ENCODE measurements around the gene ZNF808.
"Not testable (repeated sequence)": the region's sequence is repeated elsewhere in the genome, so short reads cannot be mapped to it uniquely, and the experiment has no call there.

ZNF808 gene

GRCh38 chr19:52566121-52566520 is 38.7 kb downstream of the ZNF808 start:
- Histone ChIP-seq H3K79me1 (ENCODE audit: low read depth, low read length) (peaks cover 4% of the 10 kb centered on the region), H2BK12ac (ENCODE audit: low read length) (no peak overlapping the region), H2BK120ac (ENCODE audit: low read depth, low read length) (no peak overlapping the region), H2AK5ac (ENCODE audit: low read depth, low read length) (no peak overlapping the region), H3K9ac (ENCODE audit: low read depth, low read length, poor library complexity) (no peak overlapping the region), H3K36me3 (replicated peaks in 1 of 2; ENCODE audit: control insufficient read depth in 2 of 2, insufficient read depth in 2 of 2, low read length in 2 of 2) (peaks cover 3 to 27% of the 10 kb centered on the region in 2 donors), H2AFZ (ENCODE audit: low read length) (no peak overlapping the region), H4K91ac (ENCODE audit: low read depth, low read length, poor library complexity) (no peak overlapping the region), H3K18ac (ENCODE audit: low read length) (no peak overlapping the region), H3K4ac (ENCODE audit: low read length) (no peak overlapping the region), H2BK15ac (ENCODE audit: low read length) (no peak overlapping the region), H3K27me3 (ENCODE audit: control insufficient read depth in 3 of 3, insufficient read depth in 3 of 3, low read depth in 1 of 3, low read length in 3 of 3) (no peaks in the 10 kb centered on the region), H3K14ac (ENCODE audit: low read length) (no peak overlapping the region), H3K4me2 (ENCODE audit: insufficient read depth, low read length, poor library complexity, severe bottlenecking) (no peak overlapping the region), H2BK5ac (ENCODE audit: low read length) (no peak overlapping the region), H3K4me3 (ENCODE audit: low read length in 2 of 2) (no peak overlapping the region), H3K27ac (replicated peaks; ENCODE audit: low read length) (no peak overlapping the region), H3K9me3 (replicated peaks in 1 of 2; ENCODE audit: control insufficient read depth in 2 of 2, insufficient read depth in 1 of 2, low read depth in 1 of 2, low read length in 2 of 2) (peaks cover 0 to 33% of the 10 kb centered on the region in 2 donors), H3K23ac (ENCODE audit: low read depth, low read length, poor library complexity) (no peak overlapping the region), H4K8ac (ENCODE audit: low read depth, low read length) (no peak overlapping the region), H3K4me1 (ENCODE audit: control insufficient read depth in 2 of 2, insufficient read depth in 1 of 2, low read depth in 1 of 2, low read length in 2 of 2) (peaks cover 0 to 2% of the 10 kb centered on the region in 2 donors)
- WGBS, 2 donors (ENCODE audit: extremely low coverage in 2 of 2, insufficient read length in 2 of 2, insufficient replicate concordance in 1 of 2), result no CpG with 5 or more reads among the region's 6 CpGs
- no peak for DNase-seq (ENCODE audit: low spot score)

DNA sequence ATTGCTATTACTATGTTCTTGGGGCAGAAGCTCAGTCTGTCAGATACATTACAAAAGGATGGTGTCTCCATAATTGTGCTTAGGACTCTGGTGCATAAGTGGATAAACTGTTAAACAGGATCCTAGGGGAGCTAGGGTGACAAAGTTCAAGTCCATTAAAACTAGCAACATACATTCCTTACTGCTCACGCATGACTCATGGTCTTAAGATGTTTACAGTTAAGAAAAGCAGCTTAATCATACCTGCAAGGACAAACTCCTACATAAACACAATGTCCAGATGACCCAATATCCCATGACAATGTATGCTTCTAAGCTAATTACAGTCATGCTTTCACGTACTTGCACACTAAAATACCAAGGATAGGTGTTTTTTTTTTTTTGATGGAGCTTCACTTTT is 39.1 kb downstream of the ZNF808 start:
- Histone ChIP-seq H2BK12ac (ENCODE audit: low read length) (no peak overlapping the region), H3K9me3 (replicated peaks in 1 of 2; ENCODE audit: control insufficient read depth in 2 of 2, insufficient read depth in 1 of 2, low read depth in 1 of 2, low read length in 2 of 2) (peaks cover 0 to 31% of the 10 kb centered on the region in 2 donors), H3K27ac (replicated peaks; ENCODE audit: low read length) (no peak overlapping the region)

DNA sequence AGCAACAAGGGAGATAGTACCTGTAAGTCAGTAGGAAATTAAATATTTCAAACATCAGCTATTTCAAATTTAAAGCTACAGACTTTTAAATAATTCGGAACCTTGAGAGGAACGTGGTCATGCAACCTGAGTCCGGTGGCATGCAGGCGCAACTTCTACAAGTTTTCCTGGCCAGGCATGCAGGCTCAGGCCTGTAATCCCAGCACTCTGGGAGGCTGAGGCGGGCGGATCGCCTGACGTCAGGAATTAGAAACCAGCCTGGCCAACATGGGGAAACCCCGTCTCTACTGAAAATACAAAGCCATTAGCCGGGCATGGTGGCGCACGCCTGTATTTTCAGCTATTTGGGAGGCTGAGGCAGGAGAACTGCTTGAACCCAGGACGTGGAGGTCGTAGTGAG is 40.5 kb downstream of the ZNF808 start:
- Histone ChIP-seq H3K9ac (ENCODE audit: low read depth, low read length, poor library complexity) (no peak overlapping the region), H3K27me3 (ENCODE audit: control insufficient read depth in 3 of 3, insufficient read depth in 3 of 3, low read depth in 1 of 3, low read length in 3 of 3) (no peaks in the 10 kb centered on the region), H4K91ac (ENCODE audit: low read depth, low read length, poor library complexity) (no peak overlapping the region), H2BK15ac (ENCODE audit: low read length) (no peak overlapping the region), H3K4me1 (ENCODE audit: control insufficient read depth in 2 of 2, insufficient read depth in 1 of 2, low read depth in 1 of 2, low read length in 2 of 2) (peaks cover 0 to 2% of the 10 kb centered on the region in 2 donors), H3K79me1 (ENCODE audit: low read depth, low read length) (peaks cover 5% of the 10 kb centered on the region), H3K9me3 (replicated peaks in 1 of 2; ENCODE audit: control insufficient read depth in 2 of 2, insufficient read depth in 1 of 2, low read depth in 1 of 2, low read length in 2 of 2) (peaks cover 0 to 24% of the 10 kb centered on the region in 2 donors), H3K4ac (ENCODE audit: low read length) (no peak overlapping the region), H3K27ac (replicated peaks; ENCODE audit: low read length) (no peak overlapping the region), H3K14ac (ENCODE audit: low read length) (no peak overlapping the region), H2AK5ac (ENCODE audit: low read depth, low read length) (no peak overlapping the region), H4K8ac (ENCODE audit: low read depth, low read length) (no peak overlapping the region), H3K36me3 (replicated peaks in 1 of 2; ENCODE audit: control insufficient read depth in 2 of 2, insufficient read depth in 2 of 2, low read length in 2 of 2) (peaks cover 2 to 23% of the 10 kb centered on the region in 2 donors), H3K4me3 (ENCODE audit: low read length in 2 of 2) (no peak overlapping the region), H3K18ac (ENCODE audit: low read length) (no peak overlapping the region), H2BK12ac (ENCODE audit: low read length) (no peak overlapping the region), H2AFZ (ENCODE audit: low read length) (no peak overlapping the region), H3K4me2 (ENCODE audit: insufficient read depth, low read length, poor library complexity, severe bottlenecking) (no peak overlapping the region), H3K23ac (ENCODE audit: low read depth, low read length, poor library complexity) (no peak overlapping the region), H2BK120ac (ENCODE audit: low read depth, low read length) (no peak overlapping the region), H2BK5ac (ENCODE audit: low read length) (no peak overlapping the region)
- no peak for DNase-seq (ENCODE audit: low spot score)
- WGBS, 2 donors (ENCODE audit: extremely low coverage in 2 of 2, insufficient read length in 2 of 2, insufficient replicate concordance in 1 of 2), result no CpG with 5 or more reads among the region's 14 CpGs

More for the DNA sequence above, 39.1 kb downstream of the ZNF808 start:
- H4K8ac ChIP-seq (ENCODE audit: low read depth, low read length), result no peak overlapping the region
- H3K4me1 ChIP-seq (ENCODE audit: control insufficient read depth in 2 of 2, insufficient read depth in 1 of 2, low read depth in 1 of 2, low read length in 2 of 2), result peaks cover 0 to 2% of the 10 kb centered on the region in 2 donors
- no peak for DNase-seq (ENCODE audit: low spot score)
- no peak overlapping the region for H3K18ac ChIP-seq (ENCODE audit: low read length)
- no peak overlapping the region for H2BK120ac ChIP-seq (ENCODE audit: low read depth, low read length)
- H3K23ac ChIP-seq (ENCODE audit: low read depth, low read length, poor library complexity), result no peak overlapping the region
- H2BK5ac ChIP-seq (ENCODE audit: low read length), result no peak overlapping the region
- H3K4me2 ChIP-seq (ENCODE audit: insufficient read depth, low read length, poor library complexity, severe bottlenecking), result no peak overlapping the region
- no peak overlapping the region for H4K91ac ChIP-seq (ENCODE audit: low read depth, low read length, poor library complexity)
- H2BK15ac ChIP-seq (ENCODE audit: low read length), result no peak overlapping the region
- H2AFZ ChIP-seq (ENCODE audit: low read length), result no peak overlapping the region
- H3K14ac ChIP-seq (ENCODE audit: low read length), result no peak overlapping the region
- H3K79me1 ChIP-seq (ENCODE audit: low read depth, low read length), result peaks cover 5% of the 10 kb centered on the region
- no peaks in the 10 kb centered on the region for H3K27me3 ChIP-seq (ENCODE audit: control insufficient read depth in 3 of 3, insufficient read depth in 3 of 3, low read depth in 1 of 3, low read length in 3 of 3)
- no CpG with 5 or more reads among the region's 2 CpGs for WGBS, 2 donors (ENCODE audit: extremely low coverage in 2 of 2, insufficient read length in 2 of 2, insufficient replicate concordance in 1 of 2)
- H2AK5ac ChIP-seq (ENCODE audit: low read depth, low read length), result no peak overlapping the region
- H3K36me3 ChIP-seq (replicated peaks in 1 of 2; ENCODE audit: control insufficient read depth in 2 of 2, insufficient read depth in 2 of 2, low read length in 2 of 2), result peaks cover 3 to 24% of the 10 kb centered on the region in 2 donors
- H3K9ac ChIP-seq (ENCODE audit: low read depth, low read length, poor library complexity), result no peak overlapping the region
- H3K4ac ChIP-seq (ENCODE audit: low read length), result no peak overlapping the region
- no peak overlapping the region for H3K4me3 ChIP-seq (ENCODE audit: low read length in 2 of 2)

DNA sequence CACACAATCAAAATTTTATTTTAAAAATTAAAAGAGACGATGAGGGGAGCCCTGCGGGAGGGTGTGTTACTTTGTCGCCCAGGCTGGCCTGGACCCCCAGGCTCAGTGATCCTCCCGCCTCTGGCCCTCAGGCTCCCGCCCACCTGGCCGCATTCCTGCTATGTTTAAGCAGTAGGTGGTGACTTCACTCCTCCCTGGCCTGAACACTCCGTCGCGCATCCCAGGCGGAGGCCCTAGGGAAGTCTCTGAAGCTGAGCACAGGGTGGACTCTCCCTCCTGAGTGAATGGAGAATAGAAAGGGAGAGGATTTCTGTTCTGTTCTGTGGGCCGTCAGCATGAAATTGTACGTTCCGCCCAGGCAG is 42.2 kb downstream of the ZNF808 start:
- H3K79me1 ChIP-seq (ENCODE audit: low read depth, low read length); H2BK12ac ChIP-seq (ENCODE audit: low read length); H3K4ac ChIP-seq (ENCODE audit: low read length); H4K8ac ChIP-seq (ENCODE audit: low read depth, low read length); H3K4me1 ChIP-seq (ENCODE audit: control insufficient read depth in 2 of 2, insufficient read depth in 1 of 2, low read depth in 1 of 2, low read length in 2 of 2); H2BK120ac ChIP-seq (ENCODE audit: low read depth, low read length); H2BK15ac ChIP-seq (ENCODE audit: low read length); H3K23ac ChIP-seq (ENCODE audit: low read depth, low read length, poor library complexity); H2BK5ac ChIP-seq (ENCODE audit: low read length); H4K91ac ChIP-seq (ENCODE audit: low read depth, low read length, poor library complexity); H2AK5ac ChIP-seq (ENCODE audit: low read depth, low read length); H3K27me3 ChIP-seq (ENCODE audit: control insufficient read depth in 3 of 3, insufficient read depth in 3 of 3, low read depth in 1 of 3, low read length in 3 of 3); H3K14ac ChIP-seq (ENCODE audit: low read length); H3K9ac ChIP-seq (ENCODE audit: low read depth, low read length, poor library complexity): not testable (repeated sequence)
- peak overlapping the region; percentile 89 for H3K18ac ChIP-seq (ENCODE audit: low read length)
- peak overlapping the region; percentile 96 for H3K4me2 ChIP-seq (ENCODE audit: insufficient read depth, low read length, poor library complexity, severe bottlenecking)
- peak overlapping the region; percentile 95 for H3K27ac ChIP-seq (replicated peaks; ENCODE audit: low read length)
- peaks cover 6 to 30% of the 10 kb centered on the region in 2 donors for H3K36me3 ChIP-seq (replicated peaks in 1 of 2; ENCODE audit: control insufficient read depth in 2 of 2, insufficient read depth in 2 of 2, low read length in 2 of 2)
- no CpG with 5 or more reads among the region's 13 CpGs for WGBS, 2 donors (ENCODE audit: extremely low coverage in 2 of 2, insufficient read length in 2 of 2, insufficient replicate concordance in 1 of 2)
- DNase-seq (ENCODE audit: low spot score), result peak; percentile 48
- H2AFZ ChIP-seq (ENCODE audit: low read length), result peak overlapping the region; percentile 88
- peaks cover 0 to 12% of the 10 kb centered on the region in 2 donors for H3K9me3 ChIP-seq (replicated peaks in 1 of 2; ENCODE audit: control insufficient read depth in 2 of 2, insufficient read depth in 1 of 2, low read depth in 1 of 2, low read length in 2 of 2)
- H3K4me3 ChIP-seq (ENCODE audit: low read length in 2 of 2), result peak overlapping the region; percentile 67 to 84

Data from neuronal stem cell (in vitro differentiated cells).